ENCODE results near the gene C6orf89. TPM values are rescaled to one million over a fixed set of nuclear protein-coding genes. Genes with fewer than 3 reads are reported as not detected.
"Not testable (repeated sequence)": the region's sequence is repeated elsewhere in the genome, so short reads cannot be mapped to it uniquely, and the experiment has no call there.

C6orf89 gene
- total RNA-seq, 1 experiment from 2014 or later, result 11.8 TPM

- Histone ChIP-seq H2BK12ac (ENCODE audit: insufficient read length, low read depth, low read length) (no peak overlapping the region), H2AFZ (ENCODE audit: low read length) (no peak overlapping the region), H3K4me1 (ENCODE audit: insufficient read depth, low read length) (no peaks in the 10 kb centered on the region), H2BK120ac (ENCODE audit: low read depth, low read length, poor library complexity, severe bottlenecking) (no peak overlapping the region), H3K79me1 (ENCODE audit: insufficient read depth, low read depth, low read length, poor library complexity, severe bottlenecking) (no peaks in the 10 kb centered on the region), H3K27ac (ENCODE audit: insufficient read length, low read depth, low read length) (no peak overlapping the region), H3K4me2 (ENCODE audit: insufficient read depth, insufficient read length, low read length) (no peak overlapping the region), H2BK20ac (ENCODE audit: low read depth, low read length, poor library complexity, severe bottlenecking) (no peak overlapping the region), H3K18ac (ENCODE audit: insufficient read length, low read depth, low read length) (no peak overlapping the region), H2AK5ac (ENCODE audit: insufficient read length, low read length) (no peak overlapping the region), H3K56ac (ENCODE audit: insufficient read length, low read depth, low read length) (no peak overlapping the region), H3T11ph (ENCODE audit: low read length) (no peak overlapping the region), H4K91ac (ENCODE audit: insufficient read length, low read depth, low read length) (no peak overlapping the region), H2BK5ac (ENCODE audit: insufficient read length, low read length) (no peak overlapping the region), H3K23me2 (ENCODE audit: insufficient read length, low read depth, low read length, poor library complexity, severe bottlenecking) (no peaks in the 10 kb centered on the region), H3K4ac (ENCODE audit: low read depth, low read length) (no peak overlapping the region), H4K5ac (ENCODE audit: insufficient read length, low read depth, low read length) (no peak overlapping the region), H4K20me1 (ENCODE audit: control insufficient read depth, insufficient read depth, insufficient read length) (no peaks in the 10 kb centered on the region), H3K14ac (ENCODE audit: insufficient read depth, low read length) (no peak overlapping the region), H3K79me2 (ENCODE audit: insufficient read depth, low read length) (no peaks in the 10 kb centered on the region), H3K9ac (ENCODE audit: extremely low read depth, insufficient read length, low read length) (no peak overlapping the region), H3K27me3 (ENCODE audit: insufficient read depth, low read length) (no peaks in the 10 kb centered on the region), H4K8ac (replicated peaks; ENCODE audit: insufficient read length, low read depth, low read length) (no peak overlapping the region), H2BK15ac (ENCODE audit: low read depth, low read length) (no peak overlapping the region), H3K23ac (ENCODE audit: insufficient read length, low read depth, low read length) (no peak overlapping the region), H3K9me3 (ENCODE audit: control insufficient read depth, low read depth, low read length) (no peaks in the 10 kb centered on the region)
- no peak for DNase-seq
- Mint-ChIP-seq H3K4me1 (no peaks in the 10 kb centered on the region), H3K9me3 (peaks cover 12 to 17% of the 10 kb centered on the region in 2 experiments; a peak in 3 of 5 replicates), H3K27me3 (ENCODE audit: low read depth) (peaks cover 8% of the 10 kb centered on the region), H3K36me3 (ENCODE audit: insufficient read depth in 1 of 3, low read depth in 3 of 3) (peaks cover 1 to 11% (median 3%) of the 10 kb centered on the region in 3 experiments; a peak in 3 of 7 replicates), H3K27ac (peak overlapping the region in 1 of 3 experiments; percentile 11; a peak in 1 of 7 replicates), H3K4me3 (no peak overlapping the region)
- no peak for TF ChIP-seq CTCF (conservative IDR thresholded peaks at IDR 0.05)
- no CpG with 5 or more reads among the region's 10 CpGs for WGBS (ENCODE audit: extremely low coverage, insufficient read length, low lambda C conversion rate)
Measured at GRCh38 chr6:36940027-36940426, 54.3 kb downstream of the C6orf89 start.

- not testable (repeated sequence) for H3K27ac ChIP-seq (ENCODE audit: insufficient read length, low read depth, low read length); H3K23ac ChIP-seq (ENCODE audit: insufficient read length, low read depth, low read length); H3K27me3 Mint-ChIP-seq (ENCODE audit: low read depth); H4K8ac ChIP-seq (replicated peaks; ENCODE audit: insufficient read length, low read depth, low read length); H4K5ac ChIP-seq (ENCODE audit: insufficient read length, low read depth, low read length); H2AFZ ChIP-seq (ENCODE audit: low read length); H3K56ac ChIP-seq (ENCODE audit: insufficient read length, low read depth, low read length); H3K4me1 ChIP-seq (ENCODE audit: insufficient read depth, low read length); H3K27me3 ChIP-seq (ENCODE audit: insufficient read depth, low read length); H4K20me1 ChIP-seq (ENCODE audit: control insufficient read depth, insufficient read depth, insufficient read length); H4K91ac ChIP-seq (ENCODE audit: insufficient read length, low read depth, low read length); H3K23me2 ChIP-seq (ENCODE audit: insufficient read length, low read depth, low read length, poor library complexity, severe bottlenecking); H3K14ac ChIP-seq (ENCODE audit: insufficient read depth, low read length); H3K79me1 ChIP-seq (ENCODE audit: insufficient read depth, low read depth, low read length, poor library complexity, severe bottlenecking); H2BK5ac ChIP-seq (ENCODE audit: insufficient read length, low read length); H3K4me1 Mint-ChIP-seq; H3K4me2 ChIP-seq (ENCODE audit: insufficient read depth, insufficient read length, low read length); H3K4me3 Mint-ChIP-seq; H3K18ac ChIP-seq (ENCODE audit: insufficient read length, low read depth, low read length); H2BK12ac ChIP-seq (ENCODE audit: insufficient read length, low read depth, low read length); H2AK5ac ChIP-seq (ENCODE audit: insufficient read length, low read length); H3K9me3 ChIP-seq (ENCODE audit: control insufficient read depth, low read depth, low read length); H2BK20ac ChIP-seq (ENCODE audit: low read depth, low read length, poor library complexity, severe bottlenecking); H3K27ac Mint-ChIP-seq; DNase-seq; H2BK120ac ChIP-seq (ENCODE audit: low read depth, low read length, poor library complexity, severe bottlenecking); H2BK15ac ChIP-seq (ENCODE audit: low read depth, low read length); H3K9ac ChIP-seq (ENCODE audit: extremely low read depth, insufficient read length, low read length); H3T11ph ChIP-seq (ENCODE audit: low read length); H3K4ac ChIP-seq (ENCODE audit: low read depth, low read length); H3K79me2 ChIP-seq (ENCODE audit: insufficient read depth, low read length)
- WGBS (ENCODE audit: extremely low coverage, insufficient read length, low lambda C conversion rate), result no CpG with 5 or more reads among the region's 40 CpGs
- Mint-ChIP-seq H3K36me3 (ENCODE audit: insufficient read depth in 1 of 3, low read depth in 3 of 3) (peaks cover 1 to 11% (median 3%) of the 10 kb centered on the region in 3 experiments; a peak in 3 of 7 replicates), H3K9me3 (peaks cover 12 to 17% of the 10 kb centered on the region in 2 experiments; a peak in 3 of 5 replicates)
Measured at GRCh38 chr6:36941561-36941960, 55.8 kb downstream of the C6orf89 start.

Data from H9 (cell line).